GM12878 (cell line): ENCODE results near the gene ASIC4.

ENCODE experiments used
- EZH2 ChIP-seq: IDR thresholded peaks from 2 replicates; pipeline ENCODE4 v1.6.1; 2012; ENCODE audit warnings: low read depth, mild to moderate bottlenecking, control low read depth, inconsistent platforms, low read length, borderline replicate concordance; ENCODE audit not compliant: control insufficient read depth
- POLR2AphosphoS2 ChIP-seq: IDR thresholded peaks from 2 replicates; pipeline ENCODE4 v1.6.1; 2011; ENCODE audit warnings: low read depth, mild to moderate bottlenecking, low read length, improper control_type of control experiment, moderate library complexity
- TF ChIP-seq, protein P1 (sequence below), 3 experiments: IDR thresholded peaks in 2 of 3; conservative IDR thresholded peaks in 1 of 3; 2 replicates each; pipeline ENCODE4 v1.5.1; 2011; ENCODE audit warnings: low read depth in 3 of 3, low read length in 3 of 3, mild to moderate bottlenecking in 3 of 3, control low read depth in 2 of 3, moderate library complexity in 2 of 3, inconsistent platforms in 1 of 3, mixed read lengths in 1 of 3; ENCODE audit not compliant: control insufficient read depth in 2 of 3, insufficient read depth in 1 of 3; ENCODE audit errors: extremely low read depth in 1 of 3

- TF ChIP-seq EZH2 (no peak), POLR2AphosphoS2 (no peak)
- TF ChIP-seq, protein P1, sequence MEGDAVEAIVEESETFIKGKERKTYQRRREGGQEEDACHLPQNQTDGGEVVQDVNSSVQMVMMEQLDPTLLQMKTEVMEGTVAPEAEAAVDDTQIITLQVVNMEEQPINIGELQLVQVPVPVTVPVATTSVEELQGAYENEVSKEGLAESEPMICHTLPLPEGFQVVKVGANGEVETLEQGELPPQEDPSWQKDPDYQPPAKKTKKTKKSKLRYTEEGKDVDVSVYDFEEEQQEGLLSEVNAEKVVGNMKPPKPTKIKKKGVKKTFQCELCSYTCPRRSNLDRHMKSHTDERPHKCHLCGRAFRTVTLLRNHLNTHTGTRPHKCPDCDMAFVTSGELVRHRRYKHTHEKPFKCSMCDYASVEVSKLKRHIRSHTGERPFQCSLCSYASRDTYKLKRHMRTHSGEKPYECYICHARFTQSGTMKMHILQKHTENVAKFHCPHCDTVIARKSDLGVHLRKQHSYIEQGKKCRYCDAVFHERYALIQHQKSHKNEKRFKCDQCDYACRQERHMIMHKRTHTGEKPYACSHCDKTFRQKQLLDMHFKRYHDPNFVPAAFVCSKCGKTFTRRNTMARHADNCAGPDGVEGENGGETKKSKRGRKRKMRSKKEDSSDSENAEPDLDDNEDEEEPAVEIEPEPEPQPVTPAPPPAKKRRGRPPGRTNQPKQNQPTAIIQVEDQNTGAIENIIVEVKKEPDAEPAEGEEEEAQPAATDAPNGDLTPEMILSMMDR (IDR thresholded peaks at IDR 0.05 in 2 of 3, conservative IDR thresholded peaks at IDR 0.05 in 1 of 3; ENCODE audit: control insufficient read depth in 2 of 3, extremely low read depth in 1 of 3, insufficient read depth in 1 of 3, low read depth in 3 of 3, low read length in 3 of 3) = no peak
These were observed 41.6 kb upstream of the ASIC4 start for GRCh38 chr2:219472629-219473187.
